Glutamatergic neuron (in vitro differentiated cells): ENCODE data around the gene TRIM29. TPM values are rescaled to one million over a fixed set of nuclear protein-coding genes. Genes with fewer than 3 reads are reported as not detected.
A peak's percentile ranks its signal among the peaks of the same experiment; 100 is the strongest.

Source experiments
- DNase-seq: peaks from one replicate; pipeline ENCODE4 v3.0.0; 2022
- H3K27ac Mint-ChIP-seq: one replicate; pipeline ENCODE4 v1.8.0; 2020; ENCODE audit warnings: mild to moderate bottlenecking, mixed read lengths, inconsistent platforms; ENCODE audit not compliant: unreplicated experiment
- H3K27me3 Mint-ChIP-seq: one replicate; pipeline ENCODE4 v1.8.0; 2020; ENCODE audit warnings: mild to moderate bottlenecking, moderate library complexity, mixed read lengths, inconsistent platforms; ENCODE audit not compliant: unreplicated experiment
- H3K36me3 Mint-ChIP-seq: one replicate; pipeline ENCODE4 v1.8.0; 2020; ENCODE audit warnings: mild to moderate bottlenecking, mixed read lengths, inconsistent platforms; ENCODE audit not compliant: unreplicated experiment
- H3K4me1 Mint-ChIP-seq: one replicate; pipeline ENCODE4 v1.8.0; 2020; ENCODE audit warnings: mild to moderate bottlenecking, low read depth, mixed read lengths, inconsistent platforms; ENCODE audit not compliant: unreplicated experiment
- H3K4me3 Mint-ChIP-seq: one replicate; pipeline ENCODE4 v1.8.0; 2020; ENCODE audit warnings: mild to moderate bottlenecking, mixed read lengths, inconsistent platforms; ENCODE audit not compliant: unreplicated experiment
- H3K9me3 Mint-ChIP-seq: one replicate; pipeline ENCODE4 v1.8.0; 2020; ENCODE audit warnings: mild to moderate bottlenecking, moderate library complexity, mixed read lengths, inconsistent platforms; ENCODE audit not compliant: unreplicated experiment
- CTCF ChIP-seq: fragments of 200-600 bp; sonication (generic); IDR thresholded peaks from one replicate; pipeline ENCODE4 v1.5.0; 2021; ENCODE audit not compliant: partially characterized antibody, unreplicated experiment
- total RNA-seq: library from RNA; stranded (reverse); fragmentation: NEBNext Ultra II Directional; extraction: Animal tissue kit (Norgen Biotek cat#: 25700); gene quantifications from one replicate; pipeline ENCODE4 v1.2.1, GENCODE V29; 2021; ENCODE audit not compliant: unreplicated experiment

TRIM29 gene
- total RNA-seq, 1 donor from 2014 or later = not detected

GRCh38 chr11:120066738-120067437 lies 71.0 kb downstream of the TRIM29 start:
- Mint-ChIP-seq H3K4me1 (peaks cover 38% of the 10 kb centered on the region), H3K36me3 (no peaks in the 10 kb centered on the region), H3K27ac (peak overlapping the region; percentile 66), H3K4me3 (peak overlapping the region; percentile 11), H3K27me3 (peaks cover 9% of the 10 kb centered on the region), H3K9me3 (peaks cover 6% of the 10 kb centered on the region)
- no peak for TF ChIP-seq CTCF
- DNase-seq = no peak

GRCh38 chr11:120065876-120066275 lies 72.0 kb downstream of the TRIM29 start:
- H3K4me1 Mint-ChIP-seq = peaks cover 35% of the 10 kb centered on the region
- peaks cover 10% of the 10 kb centered on the region for H3K27me3 Mint-ChIP-seq
- peaks cover 6% of the 10 kb centered on the region for H3K9me3 Mint-ChIP-seq
- H3K4me3 Mint-ChIP-seq = no peak overlapping the region
- TF ChIP-seq CTCF = no peak
- no peak for DNase-seq
- H3K36me3 Mint-ChIP-seq = no peaks in the 10 kb centered on the region
- H3K27ac Mint-ChIP-seq = no peak overlapping the region

GRCh38 chr11:120065176-120065575 lies 72.7 kb downstream of the TRIM29 start:
- no peak for TF ChIP-seq CTCF
- Mint-ChIP-seq H3K27ac (no peak overlapping the region), H3K27me3 (peaks cover 12% of the 10 kb centered on the region), H3K4me1 (peaks cover 35% of the 10 kb centered on the region), H3K9me3 (peaks cover 6% of the 10 kb centered on the region), H3K36me3 (no peaks in the 10 kb centered on the region), H3K4me3 (no peak overlapping the region)
- DNase-seq = no peak

GRCh38 chr11:120064341-120064740 lies 73.6 kb downstream of the TRIM29 start:
- TF ChIP-seq CTCF = no peak
- H3K9me3 Mint-ChIP-seq = peaks cover 6% of the 10 kb centered on the region
- H3K27me3 Mint-ChIP-seq = peaks cover 12% of the 10 kb centered on the region
- peak overlapping the region; percentile 10 for H3K27ac Mint-ChIP-seq
- no peak for DNase-seq
- H3K4me1 Mint-ChIP-seq = peaks cover 35% of the 10 kb centered on the region
- no peak overlapping the region for H3K4me3 Mint-ChIP-seq
- no peaks in the 10 kb centered on the region for H3K36me3 Mint-ChIP-seq

GRCh38 chr11:120063686-120064340 lies 74.1 kb downstream of the TRIM29 start:
- no peaks in the 10 kb centered on the region for H3K36me3 Mint-ChIP-seq
- H3K27me3 Mint-ChIP-seq = peaks cover 12% of the 10 kb centered on the region
- TF ChIP-seq CTCF = no peak
- H3K4me1 Mint-ChIP-seq = peaks cover 32% of the 10 kb centered on the region
- H3K27ac Mint-ChIP-seq = no peak overlapping the region
- no peak for DNase-seq
- peaks cover 4% of the 10 kb centered on the region for H3K9me3 Mint-ChIP-seq
- no peak overlapping the region for H3K4me3 Mint-ChIP-seq
